MM.1S (cell line): Measurements from ENCODE around the gene IL17REL.

Experiments
- DNase-seq: peaks from one replicate; pipeline ENCODE4 v3.0.0-alpha.2; 2015
- H2AFZ ChIP-seq: fragments of 300-600 bp; sonication (generic); 2 replicates; pipeline ENCODE4 v1.6.0; 2016; ENCODE audit warnings: antibody characterized with exemption, low read length
- H3F3A ChIP-seq: fragments of 300-600 bp; sonication (generic); 2 replicates; pipeline ENCODE4 v1.6.1; 2016; ENCODE audit warnings: mild to moderate bottlenecking, antibody characterized with exemption, low read length, moderate library complexity, mixed read lengths; ENCODE audit not compliant: insufficient read depth
- H3K27ac ChIP-seq: fragments of 300-600 bp; sonication (generic); 2 replicates; pipeline ENCODE4 v1.5.1; 2016; ENCODE audit warnings: mild to moderate bottlenecking, low read length
- H3K27me3 ChIP-seq: fragments of 300-600 bp; sonication (generic); replicated peaks from 2 replicates; pipeline ENCODE4 v1.6.0; 2016; ENCODE audit warnings: low read length; ENCODE audit not compliant: insufficient read depth
- H3K36me3 ChIP-seq: fragments of 300-600 bp; sonication (generic); replicated peaks from 2 replicates; pipeline ENCODE4 v1.6.1; 2016; ENCODE audit warnings: mild to moderate bottlenecking, low read length, mixed read lengths; ENCODE audit not compliant: insufficient read depth
- H3K4me1 ChIP-seq: fragments of 300-600 bp; sonication (generic); 2 replicates; pipeline ENCODE4 v1.6.1; 2016; ENCODE audit warnings: low read length, mixed read lengths
- H3K4me2 ChIP-seq: fragments of 300-600 bp; sonication (generic); 2 replicates; pipeline ENCODE4 v1.6.0; 2016; ENCODE audit warnings: low read depth, low read length
- H3K4me3 ChIP-seq: fragments of 300-600 bp; sonication (generic); 2 replicates; pipeline ENCODE4 v1.5.1; 2016; ENCODE audit warnings: low read length, mixed read lengths
- H3K79me2 ChIP-seq: fragments of 300-600 bp; sonication (generic); 2 replicates; pipeline ENCODE4 v1.6.1; 2016; ENCODE audit warnings: mixed run types, low read length, mixed read lengths
- H3K9ac ChIP-seq: fragments of 300-600 bp; sonication (generic); 2 replicates; pipeline ENCODE4 v1.6.1; 2016; ENCODE audit warnings: low read length, mixed read lengths
- H3K9me2 ChIP-seq: fragments of 300-600 bp; sonication (generic); replicated peaks from 2 replicates; pipeline ENCODE4 v1.6.1; 2016; ENCODE audit warnings: mild to moderate bottlenecking, low read length, mixed read lengths; ENCODE audit not compliant: insufficient read depth
- H3K9me3 ChIP-seq: fragments of 300-600 bp; sonication (generic); replicated peaks from 2 replicates; pipeline ENCODE4 v1.6.1; 2016; ENCODE audit warnings: mild to moderate bottlenecking, low read length, mixed read lengths; ENCODE audit not compliant: insufficient read depth
- H4K20me1 ChIP-seq: fragments of 300-600 bp; sonication (generic); 2 replicates; pipeline ENCODE4 v1.6.1; 2016; ENCODE audit warnings: mild to moderate bottlenecking, low read length, moderate library complexity, mixed read lengths; ENCODE audit not compliant: insufficient read depth
- EZH2 ChIP-seq: fragments of 300-600 bp; sonication (generic); optimal IDR thresholded peaks from 2 replicates; pipeline ENCODE3; 2017; ENCODE audit warnings: low read depth, mild to moderate bottlenecking, antibody characterized with exemption, low read length, mixed read lengths
- EZH2phosphoT487 ChIP-seq: fragments of 300-600 bp; sonication (generic); IDR thresholded peaks from 2 replicates; pipeline ENCODE4 v1.6.1; 2018; ENCODE audit warnings: antibody characterized with exemption, low read length
- TF ChIP-seq, protein P1 (sequence below): fragments of 300-600 bp; sonication (generic); IDR thresholded peaks from 2 replicates; pipeline ENCODE4 v1.5.1; 2016; ENCODE audit warnings: antibody characterized with exemption, low read length, mixed read lengths

The IL17REL gene

GRCh38 chr22:49995361-49996118 is 17.0 kb downstream of the IL17REL start:
- Histone ChIP-seq H3K4me2 (no peak overlapping the region), H3K9me2 (no peaks in the 10 kb centered on the region), H3K9me3 (no peaks in the 10 kb centered on the region), H3K9ac (no peak overlapping the region), H3K27me3 (peaks cover 25% of the 10 kb centered on the region), H2AFZ (no peak overlapping the region), H3K4me1 (no peaks in the 10 kb centered on the region), H3K27ac (no peak overlapping the region), H3K36me3 (no peaks in the 10 kb centered on the region), H4K20me1 (no peaks in the 10 kb centered on the region), H3F3A (no peaks in the 10 kb centered on the region), H3K4me3 (no peak overlapping the region), H3K79me2 (no peaks in the 10 kb centered on the region)
- TF ChIP-seq, protein P1, sequence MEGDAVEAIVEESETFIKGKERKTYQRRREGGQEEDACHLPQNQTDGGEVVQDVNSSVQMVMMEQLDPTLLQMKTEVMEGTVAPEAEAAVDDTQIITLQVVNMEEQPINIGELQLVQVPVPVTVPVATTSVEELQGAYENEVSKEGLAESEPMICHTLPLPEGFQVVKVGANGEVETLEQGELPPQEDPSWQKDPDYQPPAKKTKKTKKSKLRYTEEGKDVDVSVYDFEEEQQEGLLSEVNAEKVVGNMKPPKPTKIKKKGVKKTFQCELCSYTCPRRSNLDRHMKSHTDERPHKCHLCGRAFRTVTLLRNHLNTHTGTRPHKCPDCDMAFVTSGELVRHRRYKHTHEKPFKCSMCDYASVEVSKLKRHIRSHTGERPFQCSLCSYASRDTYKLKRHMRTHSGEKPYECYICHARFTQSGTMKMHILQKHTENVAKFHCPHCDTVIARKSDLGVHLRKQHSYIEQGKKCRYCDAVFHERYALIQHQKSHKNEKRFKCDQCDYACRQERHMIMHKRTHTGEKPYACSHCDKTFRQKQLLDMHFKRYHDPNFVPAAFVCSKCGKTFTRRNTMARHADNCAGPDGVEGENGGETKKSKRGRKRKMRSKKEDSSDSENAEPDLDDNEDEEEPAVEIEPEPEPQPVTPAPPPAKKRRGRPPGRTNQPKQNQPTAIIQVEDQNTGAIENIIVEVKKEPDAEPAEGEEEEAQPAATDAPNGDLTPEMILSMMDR: no peak
- TF ChIP-seq EZH2 (no peak), EZH2phosphoT487 (no peak)
- DNase-seq: no peak

GRCh38 chr22:49995041-49995360 is 17.6 kb downstream of the IL17REL start:
- H3K27me3 ChIP-seq: peaks cover 23% of the 10 kb centered on the region

GRCh38 chr22:49994361-49995040 is 18.1 kb downstream of the IL17REL start:
- Histone ChIP-seq H3K27ac (no peak overlapping the region), H3K4me3 (no peak overlapping the region), H3K4me1 (no peaks in the 10 kb centered on the region), H4K20me1 (no peaks in the 10 kb centered on the region), H3K27me3 (peaks cover 23% of the 10 kb centered on the region), H3K4me2 (no peak overlapping the region), H3K9me2 (no peaks in the 10 kb centered on the region), H3K9me3 (no peaks in the 10 kb centered on the region), H3K36me3 (no peaks in the 10 kb centered on the region), H3F3A (no peaks in the 10 kb centered on the region), H3K79me2 (no peaks in the 10 kb centered on the region), H3K9ac (no peak overlapping the region), H2AFZ (no peak overlapping the region)
- TF ChIP-seq EZH2 (no peak), EZH2phosphoT487 (no peak)
- TF ChIP-seq, protein P1: no peak
- DNase-seq: no peak

More at GRCh38 chr22:49995041-49995360, 17.6 kb downstream of the IL17REL start:
- no peak overlapping the region for H3K27ac ChIP-seq
- no peaks in the 10 kb centered on the region for H3K9me3 ChIP-seq
- no peaks in the 10 kb centered on the region for H3K36me3 ChIP-seq
- H3K4me3 ChIP-seq: no peak overlapping the region
- no peak for DNase-seq
- H4K20me1 ChIP-seq: no peaks in the 10 kb centered on the region
- H2AFZ ChIP-seq: no peak overlapping the region
- H3K9ac ChIP-seq: no peak overlapping the region
- no peaks in the 10 kb centered on the region for H3F3A ChIP-seq
- no peak for TF ChIP-seq EZH2
- no peak for TF ChIP-seq EZH2phosphoT487
- TF ChIP-seq, protein P1: no peak
- H3K79me2 ChIP-seq: no peaks in the 10 kb centered on the region
- H3K4me2 ChIP-seq: no peak overlapping the region
- no peaks in the 10 kb centered on the region for H3K9me2 ChIP-seq
- H3K4me1 ChIP-seq: no peaks in the 10 kb centered on the region
